ENCODE measurements around the gene TFDP1. TPM values are rescaled to one million over a fixed set of nuclear protein-coding genes. Genes with fewer than 3 reads are reported as not detected.

The TFDP1 gene
- total RNA-seq, 6 experiments from 2014 or later = 121 to 155 (median 150) TPM

DNA sequence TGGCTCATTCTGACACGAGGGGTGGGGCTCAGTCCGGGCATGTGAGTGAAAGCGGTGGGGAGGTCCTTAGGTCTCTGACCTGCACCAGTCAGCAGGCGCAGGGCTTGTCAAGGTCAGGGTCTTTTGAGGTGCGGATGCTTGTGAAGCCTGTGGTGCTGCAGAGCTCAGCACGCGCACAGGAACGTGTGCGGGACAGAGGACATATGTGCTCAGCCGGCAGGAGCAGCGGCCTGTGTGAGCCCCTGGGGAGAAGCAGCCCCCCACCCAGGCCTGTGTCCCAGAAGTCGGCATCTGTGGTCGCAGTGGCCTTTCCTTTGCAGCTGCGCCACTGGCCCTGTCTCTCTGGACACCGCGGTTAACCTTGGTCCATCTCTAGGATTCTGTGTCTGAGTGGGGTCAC is 42.6 kb downstream of the TFDP1 start:
- DNase-seq = no peak
- TF ChIP-seq, protein P1, sequence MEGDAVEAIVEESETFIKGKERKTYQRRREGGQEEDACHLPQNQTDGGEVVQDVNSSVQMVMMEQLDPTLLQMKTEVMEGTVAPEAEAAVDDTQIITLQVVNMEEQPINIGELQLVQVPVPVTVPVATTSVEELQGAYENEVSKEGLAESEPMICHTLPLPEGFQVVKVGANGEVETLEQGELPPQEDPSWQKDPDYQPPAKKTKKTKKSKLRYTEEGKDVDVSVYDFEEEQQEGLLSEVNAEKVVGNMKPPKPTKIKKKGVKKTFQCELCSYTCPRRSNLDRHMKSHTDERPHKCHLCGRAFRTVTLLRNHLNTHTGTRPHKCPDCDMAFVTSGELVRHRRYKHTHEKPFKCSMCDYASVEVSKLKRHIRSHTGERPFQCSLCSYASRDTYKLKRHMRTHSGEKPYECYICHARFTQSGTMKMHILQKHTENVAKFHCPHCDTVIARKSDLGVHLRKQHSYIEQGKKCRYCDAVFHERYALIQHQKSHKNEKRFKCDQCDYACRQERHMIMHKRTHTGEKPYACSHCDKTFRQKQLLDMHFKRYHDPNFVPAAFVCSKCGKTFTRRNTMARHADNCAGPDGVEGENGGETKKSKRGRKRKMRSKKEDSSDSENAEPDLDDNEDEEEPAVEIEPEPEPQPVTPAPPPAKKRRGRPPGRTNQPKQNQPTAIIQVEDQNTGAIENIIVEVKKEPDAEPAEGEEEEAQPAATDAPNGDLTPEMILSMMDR (IDR thresholded peaks at IDR 0.05) = no peak
- peak overlapping the region; percentile 64 for H3K27ac Mint-ChIP-seq
- H3K36me3 Mint-ChIP-seq (ENCODE audit: low read depth) = peaks cover 33% of the 10 kb centered on the region
- H3K27me3 Mint-ChIP-seq (ENCODE audit: insufficient read depth) = peaks cover 14% of the 10 kb centered on the region
- H3K4me3 Mint-ChIP-seq = peak overlapping the region; percentile 60
- H3K4me1 Mint-ChIP-seq (ENCODE audit: low read depth) = peaks cover 15% of the 10 kb centered on the region
- peaks cover 4% of the 10 kb centered on the region for H3K9me3 Mint-ChIP-seq

DNA sequence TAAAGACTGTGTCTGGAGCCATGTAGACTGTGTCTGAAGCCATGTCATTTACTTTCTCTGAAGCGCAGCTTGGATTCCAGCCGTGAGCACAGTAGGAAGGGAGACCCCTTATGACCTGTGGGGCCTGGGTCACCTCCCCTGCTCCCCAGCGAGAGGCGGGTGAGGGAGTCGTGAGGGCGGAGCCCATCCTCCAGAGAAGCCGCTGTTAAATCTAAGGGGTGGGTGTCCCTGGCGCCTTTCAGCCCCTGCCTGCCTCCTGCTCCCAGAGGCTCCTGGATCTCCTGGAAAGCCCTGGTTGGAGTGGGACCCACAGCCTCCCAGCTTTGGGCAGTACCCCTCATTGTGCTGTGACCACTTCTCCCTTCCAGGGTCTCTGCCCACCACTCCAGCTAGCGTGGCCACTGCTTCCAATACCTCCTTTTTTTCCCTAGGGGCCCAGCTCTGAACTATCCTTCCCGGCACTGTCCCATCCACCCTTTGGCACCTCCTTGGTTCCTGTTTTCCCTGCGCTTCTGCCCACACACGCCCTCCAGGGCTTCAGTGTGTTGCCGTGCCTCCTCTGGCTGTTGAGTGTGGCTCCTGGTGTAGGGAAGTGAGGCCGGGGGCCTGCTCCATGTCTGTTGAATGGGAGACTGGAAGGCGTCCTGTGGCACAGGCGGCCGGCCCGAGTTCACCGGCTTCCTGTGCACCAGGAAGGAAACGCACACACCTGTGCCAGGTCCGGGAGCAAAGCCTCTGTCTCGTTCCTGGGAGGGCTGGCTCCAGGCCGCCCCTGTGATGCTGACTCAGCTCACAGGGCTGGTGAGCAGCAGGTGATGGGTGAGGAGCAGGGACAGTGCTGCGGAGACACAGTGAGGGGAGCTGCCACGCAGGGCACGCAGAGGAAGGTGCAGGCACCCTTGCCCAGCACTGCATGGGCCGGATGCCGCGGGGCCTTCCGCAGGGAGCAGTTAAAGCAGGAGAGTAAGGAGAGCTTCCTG is 44.0 kb downstream of the TFDP1 start:
- Mint-ChIP-seq H3K27ac (no peak overlapping the region), H3K4me1 (ENCODE audit: low read depth) (peaks cover 15% of the 10 kb centered on the region), H3K4me3 (no peak overlapping the region), H3K9me3 (peaks cover 4% of the 10 kb centered on the region), H3K36me3 (ENCODE audit: low read depth) (peaks cover 42% of the 10 kb centered on the region), H3K27me3 (ENCODE audit: insufficient read depth) (peaks cover 14% of the 10 kb centered on the region)
- DNase-seq = no peak
- TF ChIP-seq, protein P1 (IDR thresholded peaks at IDR 0.05) = no peak

GRCh38 chr13:113629866-113630265 is 45.3 kb downstream of the TFDP1 start:
- H3K9me3 Mint-ChIP-seq = peaks cover 4% of the 10 kb centered on the region
- H3K4me3 Mint-ChIP-seq = no peak overlapping the region
- peaks cover 45% of the 10 kb centered on the region for H3K36me3 Mint-ChIP-seq (ENCODE audit: low read depth)
- no peak overlapping the region for H3K27ac Mint-ChIP-seq
- peaks cover 6% of the 10 kb centered on the region for H3K27me3 Mint-ChIP-seq (ENCODE audit: insufficient read depth)
- no peak for DNase-seq
- peaks cover 15% of the 10 kb centered on the region for H3K4me1 Mint-ChIP-seq (ENCODE audit: low read depth)
- TF ChIP-seq, protein P1 (IDR thresholded peaks at IDR 0.05) = no peak

DNA sequence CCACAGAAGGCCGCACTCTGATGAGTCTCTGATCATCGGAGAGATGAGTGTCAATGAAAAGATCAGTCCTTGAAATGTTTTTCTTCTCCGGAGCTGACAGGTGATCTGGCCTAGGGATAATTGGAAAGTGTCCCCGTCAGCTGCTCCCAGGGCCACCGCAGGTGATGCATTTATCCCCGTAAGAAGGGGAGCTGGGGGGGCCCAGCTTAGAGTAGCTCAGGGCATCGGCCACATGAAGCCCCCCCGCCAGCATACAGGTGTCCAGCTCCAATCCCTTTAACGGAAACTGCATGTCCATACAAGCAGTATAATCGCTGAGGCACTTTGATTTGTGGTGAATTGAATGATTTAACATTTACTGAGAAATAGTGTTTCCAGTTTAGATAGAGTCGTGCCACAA is 45.7 kb downstream of the TFDP1 start:
- TF ChIP-seq, protein P1 (IDR thresholded peaks at IDR 0.05) = no peak
- peaks cover 4% of the 10 kb centered on the region for H3K9me3 Mint-ChIP-seq
- H3K4me1 Mint-ChIP-seq (ENCODE audit: low read depth) = peaks cover 15% of the 10 kb centered on the region
- no peak overlapping the region for H3K4me3 Mint-ChIP-seq
- H3K36me3 Mint-ChIP-seq (ENCODE audit: low read depth) = peaks cover 47% of the 10 kb centered on the region
- no peak for DNase-seq
- H3K27me3 Mint-ChIP-seq (ENCODE audit: insufficient read depth) = peaks cover 6% of the 10 kb centered on the region
- H3K27ac Mint-ChIP-seq = no peak overlapping the region

GRCh38 chr13:113630804-113631203 is 46.3 kb downstream of the TFDP1 start:
- Mint-ChIP-seq H3K4me3 (no peak overlapping the region), H3K36me3 (ENCODE audit: low read depth) (peaks cover 46% of the 10 kb centered on the region), H3K27ac (no peak overlapping the region), H3K9me3 (peaks cover 4% of the 10 kb centered on the region), H3K4me1 (ENCODE audit: low read depth) (peaks cover 14% of the 10 kb centered on the region), H3K27me3 (ENCODE audit: insufficient read depth) (peaks cover 4% of the 10 kb centered on the region)
- TF ChIP-seq, protein P1 (IDR thresholded peaks at IDR 0.05) = no peak
- DNase-seq = no peak
